WTC11 (cell line): Measurements from ENCODE around the gene ACTRT2. TPM values are rescaled to one million over a fixed set of nuclear protein-coding genes. Genes with fewer than 3 reads are reported as not detected.

Experiments used
- ATAC-seq: fragments of 200-7000 bp; cut with Tn5 transposase; 2 replicates; pipeline ENCODE4 v1.10.0; 2021; ENCODE audit warnings: mild to moderate bottlenecking, moderate library complexity
- CTCF ChIA-PET: fragments of 300-600 bp; sonication (Branson Sonifier 250); formaldehyde crosslinking; loops from one replicate; lab custom pipeline; 2021; ENCODE audit warnings: antibody characterized with exemption; lab: Charles Lee
- POLR2A ChIA-PET: fragments of 350-600 bp; sonication (Branson Sonifier 250); formaldehyde crosslinking; loops from one replicate; lab custom pipeline; 2021; ENCODE audit warnings: antibody characterized with exemption; lab: Charles Lee
- DNase-seq: peaks from one replicate; pipeline ENCODE4 v3.0.0; 2021; ENCODE audit warnings: low spot score
- H3K27ac Mint-ChIP-seq: 2 replicates; pipeline ENCODE4 v1.8.0; 2021; ENCODE audit warnings: mixed read lengths
- H3K27me3 Mint-ChIP-seq: 2 replicates; pipeline ENCODE4 v1.8.0; 2021; ENCODE audit warnings: low read depth, mild to moderate bottlenecking, moderate library complexity, mixed read lengths
- H3K36me3 Mint-ChIP-seq: 2 replicates; pipeline ENCODE4 v1.8.0; 2021; ENCODE audit warnings: mixed read lengths
- H3K4me1 Mint-ChIP-seq: 2 replicates; pipeline ENCODE4 v1.8.0; 2022; ENCODE audit warnings: mixed read lengths
- H3K4me3 Mint-ChIP-seq: 2 replicates; pipeline ENCODE4 v1.8.0; 2021; ENCODE audit warnings: mild to moderate bottlenecking, moderate library complexity, mixed read lengths
- H3K9me3 Mint-ChIP-seq: 2 replicates; pipeline ENCODE4 v1.8.0; 2021; ENCODE audit warnings: mixed read lengths
- ARID4B ChIP-seq: sonication (generic); formaldehyde crosslinking; IDR thresholded peaks from 2 replicates; pipeline ENCODE4 v1.8.0; 2023; ENCODE audit warnings: missing genetic modification reagents, mild to moderate bottlenecking, borderline replicate concordance
- ATF3 ChIP-seq: sonication (generic); formaldehyde crosslinking; conservative IDR thresholded peaks from 2 replicates; pipeline ENCODE4 v1.8.1; 2022; ENCODE audit warnings: mild to moderate bottlenecking, missing genetic modification reagents
- ATF6 ChIP-seq: sonication (generic); formaldehyde crosslinking; IDR thresholded peaks from 2 replicates; pipeline ENCODE4 v1.8.1; 2023; ENCODE audit warnings: mild to moderate bottlenecking, missing genetic modification reagents
- EMX1 ChIP-seq: fragments of 250-450 bp; sonication (Bioruptor Pico); IDR thresholded peaks from 2 replicates; pipeline ENCODE4 v1.8.0; 2021; ENCODE audit warnings: mild to moderate bottlenecking
- IRF1 ChIP-seq: sonication (generic); formaldehyde crosslinking; IDR thresholded peaks from 2 replicates; pipeline ENCODE4 v1.8.0; 2023; ENCODE audit warnings: missing genetic modification reagents
- MXD4 ChIP-seq: fragments of 250-450 bp; sonication (Bioruptor Pico); IDR thresholded peaks from 2 replicates; pipeline ENCODE4 v1.8.0; 2021; ENCODE audit warnings: mild to moderate bottlenecking, moderate library complexity, borderline replicate concordance
- NFE2L1 ChIP-seq: sonication (generic); formaldehyde crosslinking; IDR thresholded peaks from 2 replicates; pipeline ENCODE4 v1.8.1; 2023; ENCODE audit warnings: missing genetic modification reagents
- NR1H2 ChIP-seq: sonication (generic); formaldehyde crosslinking; IDR thresholded peaks from 2 replicates; pipeline ENCODE4 v1.9.0; 2021; ENCODE audit warnings: mild to moderate bottlenecking, moderate library complexity, missing genetic modification reagents
- PRRX2 ChIP-seq: fragments of 250-450 bp; sonication (Bioruptor Pico); IDR thresholded peaks from 2 replicates; pipeline ENCODE4 v1.8.0; 2021; ENCODE audit warnings: mild to moderate bottlenecking
- RELA ChIP-seq: sonication (generic); formaldehyde crosslinking; IDR thresholded peaks from 2 replicates; pipeline ENCODE4 v1.8.1; 2022; ENCODE audit warnings: missing genetic modification reagents, mild to moderate bottlenecking, borderline replicate concordance
- USF1 ChIP-seq: sonication (generic); formaldehyde crosslinking; IDR thresholded peaks from 2 replicates; pipeline ENCODE4 v1.8.0; 2022; ENCODE audit warnings: mild to moderate bottlenecking, missing genetic modification reagents
- ZBTB21 ChIP-seq: sonication (generic); formaldehyde crosslinking; IDR thresholded peaks from 2 replicates; pipeline ENCODE4 v1.8.1; 2023; ENCODE audit warnings: mild to moderate bottlenecking, missing genetic modification reagents, borderline replicate concordance
- ZNF532 ChIP-seq: fragments of 250-450 bp; sonication (Bioruptor Pico); IDR thresholded peaks from 2 replicates; pipeline ENCODE4 v1.9.0; 2021; ENCODE audit warnings: mild to moderate bottlenecking, borderline replicate concordance
- total RNA-seq: library from RNA; stranded (reverse); gene quantifications from 3 replicates; pipeline ENCODE4 v1.2.3, GENCODE V29; 2021

The ACTRT2 gene
- total RNA-seq, 1 experiment from 2014 or later, result not detected

GRCh38 chr1:3033040-3033789 is 11.9 kb downstream of the ACTRT2 start (continued):
- no peak for TF ChIP-seq ARID4B (CRISPR knock-in tag)
- TF ChIP-seq ATF6 (CRISPR knock-in tag), result no peak
- no peak for TF ChIP-seq RELA (CRISPR knock-in tag)
- TF ChIP-seq IRF1, result no peak
- no peak for TF ChIP-seq EMX1 (CRISPR knock-in tag)
- TF ChIP-seq NFE2L1 (CRISPR knock-in tag), result no peak
- TF ChIP-seq MXD4, result no peak
- no peak for TF ChIP-seq ZBTB21 (CRISPR knock-in tag)
- TF ChIP-seq PRRX2 (CRISPR knock-in tag), result no peak
- TF ChIP-seq ATF3, result no peak

- Mint-ChIP-seq H3K36me3 (no peaks in the 10 kb centered on the region), H3K4me3 (no peak overlapping the region), H3K27me3 (no peaks in the 10 kb centered on the region), H3K9me3 (no peaks in the 10 kb centered on the region), H3K4me1 (no peaks in the 10 kb centered on the region), H3K27ac (no peak overlapping the region)
- ChIA-PET POLR2A (no interaction called here), CTCF (interaction anchor here (1.0 kb wide), 1 partner anchor 9 kb away, joined by 3 read pairs; no protein-coding TSS in a partner anchor)
- ATAC-seq (no peak), DNase-seq (no peak)
- TF ChIP-seq ZNF532 (CRISPR knock-in tag), result no peak
- TF ChIP-seq USF1, result no peak
- no peak for TF ChIP-seq NR1H2 (CRISPR knock-in tag)
These were observed 12.5 kb downstream of the ACTRT2 start for GRCh38 chr1:3033790-3034090.
